Hepatic stellate cell (primary cell): Measurements from ENCODE around the gene AP1G2.

ENCODE experiments used
- DNase-seq: peaks from one replicate; pipeline ENCODE4 v3.0.0; 2011; ENCODE audit warnings: low spot score

AP1G2 gene

DNA sequence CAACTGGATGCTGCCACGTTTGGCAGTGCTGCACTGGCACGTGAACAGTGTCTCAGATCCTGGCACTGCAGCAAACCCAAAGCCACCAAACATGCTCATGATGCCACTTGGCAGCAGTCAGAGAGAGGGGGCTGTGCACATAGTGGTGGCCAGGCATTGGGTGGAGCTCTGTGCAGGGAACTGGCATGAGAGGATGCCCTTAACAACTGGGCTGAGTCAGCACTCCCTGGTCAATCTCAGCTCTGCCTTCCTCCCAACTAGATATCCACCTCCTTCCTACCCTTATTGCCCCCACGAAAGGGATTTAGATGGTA, 53.0 kb downstream of the AP1G2 start:
- no peak for DNase-seq

DNA sequence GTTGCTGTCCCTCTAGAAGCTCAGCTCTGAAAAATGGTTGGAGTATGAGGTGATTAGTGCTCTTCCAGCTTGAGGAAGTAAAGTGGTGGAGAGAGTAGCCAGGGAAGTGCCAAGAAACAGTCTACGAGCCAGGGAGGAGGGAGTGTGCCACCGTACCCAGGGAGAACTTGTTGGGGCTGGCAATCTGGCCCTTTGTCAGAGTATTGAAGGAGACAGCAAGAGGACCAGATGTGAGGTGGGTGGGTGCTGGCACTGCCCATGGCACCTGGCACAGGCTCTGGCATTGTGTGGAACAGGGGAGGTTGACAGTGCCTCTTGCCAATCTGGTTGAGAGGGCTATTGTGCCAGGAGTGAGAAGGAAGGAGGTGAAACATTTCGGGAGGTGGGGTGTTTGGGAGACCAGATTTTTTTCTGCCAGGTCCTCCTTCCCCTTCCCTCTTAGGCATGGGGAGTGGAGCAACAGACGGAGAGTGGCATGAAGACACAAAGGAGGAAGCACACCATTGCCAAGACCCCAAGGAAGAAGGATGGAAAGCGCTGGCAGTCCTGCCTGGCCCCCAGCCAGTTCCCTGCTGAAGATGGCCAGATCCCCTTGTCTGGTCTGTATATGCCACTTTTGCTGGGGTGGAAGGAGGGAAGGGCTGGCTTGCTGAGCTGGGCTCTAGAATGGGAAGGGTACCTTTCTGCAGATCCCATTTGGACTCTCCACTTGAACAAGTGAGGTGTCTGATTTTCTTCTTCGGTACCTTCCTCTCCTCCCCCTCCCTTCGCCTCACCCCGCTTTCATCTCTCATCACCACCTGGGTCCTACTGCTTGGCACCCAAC, 53.6 kb downstream of the AP1G2 start:
- DNase-seq, result no peak

DNA sequence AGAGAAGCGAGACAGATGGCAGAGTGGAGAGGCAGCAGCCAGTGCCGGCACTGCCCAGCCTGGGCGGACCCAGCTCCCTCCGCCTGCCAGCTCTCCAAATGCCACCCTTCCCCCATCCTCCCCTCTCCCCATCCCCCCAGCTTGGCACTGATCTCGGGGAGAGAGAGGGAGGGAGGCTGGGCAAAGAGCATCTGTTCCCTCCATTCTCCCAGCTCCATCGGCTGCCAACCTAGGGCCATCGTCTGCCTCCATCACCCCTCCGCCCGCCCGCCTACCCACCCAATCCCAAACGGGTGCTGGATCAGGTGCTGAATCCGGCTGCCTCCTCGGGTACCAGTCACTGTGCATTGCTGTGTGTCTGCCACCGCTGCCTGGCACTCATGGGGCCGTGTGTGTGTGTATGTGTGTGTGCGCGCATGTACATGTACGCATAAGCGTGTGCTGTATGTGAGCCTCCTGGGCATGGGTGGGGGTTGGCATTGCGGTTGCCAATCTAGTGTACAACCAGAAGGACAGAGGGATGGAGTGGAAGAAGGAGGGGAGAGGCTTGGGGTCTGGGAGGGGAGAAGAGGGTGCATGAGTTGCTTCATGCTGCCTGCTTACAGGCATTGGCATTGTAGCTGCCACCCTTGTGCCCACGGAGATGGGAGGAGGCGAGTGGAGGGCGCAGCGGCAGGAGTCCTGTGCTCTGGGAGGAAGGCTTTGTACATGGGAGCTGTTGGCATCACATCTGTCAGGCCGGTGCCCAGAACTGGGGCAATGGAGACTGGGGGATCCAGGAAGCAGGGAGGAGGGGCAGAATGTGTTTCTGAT, 54.4 kb downstream of the AP1G2 start:
- no peak for DNase-seq

DNA sequence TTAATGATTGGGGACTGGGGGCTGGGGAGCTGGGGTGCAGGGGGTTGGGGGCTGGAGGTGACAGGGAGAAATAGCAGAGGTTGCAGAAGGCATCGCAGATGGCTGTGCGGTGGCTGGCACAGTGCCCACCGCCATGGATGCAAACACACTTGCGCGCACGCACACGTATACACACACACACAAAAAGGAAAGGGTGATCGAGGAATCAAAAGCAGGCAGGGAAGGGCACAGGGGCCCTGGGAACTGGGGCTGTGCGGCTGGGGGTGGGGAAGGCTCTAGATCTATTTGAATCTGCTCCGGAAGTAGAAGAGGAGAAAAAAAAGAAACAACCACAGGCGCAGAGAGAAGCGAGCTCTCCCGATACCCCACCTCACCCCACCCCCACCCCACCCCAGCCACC, 55.4 kb downstream of the AP1G2 start:
- no peak for DNase-seq
